SU-DHL-6 (cell line): ENCODE data around the gene GRIN2A.

Experiments used
- EZH2phosphoT487 ChIP-seq: fragments of 200-600 bp; sonication (generic), shearing (Covaris generic); conservative IDR thresholded peaks from 2 replicates; pipeline ENCODE4 v1.6.1; 2018; ENCODE audit warnings: mild to moderate bottlenecking, antibody characterized with exemption, low read length, moderate library complexity, mixed read lengths
- TF ChIP-seq, protein P1 (sequence below): fragments of 200-600 bp; sonication (generic); IDR thresholded peaks from one replicate; pipeline ENCODE4 v1.5.1; 2017; ENCODE audit warnings: antibody characterized with exemption, mild to moderate bottlenecking, low read length, moderate library complexity; ENCODE audit not compliant: insufficient read depth, poor library complexity, severe bottlenecking

DNA sequence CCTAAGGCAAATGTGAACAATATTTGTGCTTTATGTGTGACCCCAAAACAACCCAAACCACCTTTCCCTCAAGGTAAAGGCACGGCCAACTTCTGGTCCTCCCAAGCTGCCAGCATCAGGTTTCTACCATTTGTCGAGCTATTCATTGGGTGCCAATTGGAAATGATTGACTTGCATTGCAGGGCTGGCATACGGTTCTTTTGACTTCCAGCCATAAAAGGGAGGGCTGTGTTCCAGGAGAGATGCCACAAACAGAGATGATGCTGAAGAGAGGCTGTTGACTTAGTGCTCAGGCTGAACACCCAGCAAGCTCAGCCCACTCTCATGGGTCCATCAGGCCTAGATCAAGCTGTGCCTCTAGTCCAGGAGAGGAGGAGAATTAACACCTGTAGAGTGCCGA is 252.4 kb downstream of the GRIN2A start:
- TF ChIP-seq EZH2phosphoT487 = no peak
- TF ChIP-seq, protein P1, sequence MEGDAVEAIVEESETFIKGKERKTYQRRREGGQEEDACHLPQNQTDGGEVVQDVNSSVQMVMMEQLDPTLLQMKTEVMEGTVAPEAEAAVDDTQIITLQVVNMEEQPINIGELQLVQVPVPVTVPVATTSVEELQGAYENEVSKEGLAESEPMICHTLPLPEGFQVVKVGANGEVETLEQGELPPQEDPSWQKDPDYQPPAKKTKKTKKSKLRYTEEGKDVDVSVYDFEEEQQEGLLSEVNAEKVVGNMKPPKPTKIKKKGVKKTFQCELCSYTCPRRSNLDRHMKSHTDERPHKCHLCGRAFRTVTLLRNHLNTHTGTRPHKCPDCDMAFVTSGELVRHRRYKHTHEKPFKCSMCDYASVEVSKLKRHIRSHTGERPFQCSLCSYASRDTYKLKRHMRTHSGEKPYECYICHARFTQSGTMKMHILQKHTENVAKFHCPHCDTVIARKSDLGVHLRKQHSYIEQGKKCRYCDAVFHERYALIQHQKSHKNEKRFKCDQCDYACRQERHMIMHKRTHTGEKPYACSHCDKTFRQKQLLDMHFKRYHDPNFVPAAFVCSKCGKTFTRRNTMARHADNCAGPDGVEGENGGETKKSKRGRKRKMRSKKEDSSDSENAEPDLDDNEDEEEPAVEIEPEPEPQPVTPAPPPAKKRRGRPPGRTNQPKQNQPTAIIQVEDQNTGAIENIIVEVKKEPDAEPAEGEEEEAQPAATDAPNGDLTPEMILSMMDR = no peak
